Measurements from ENCODE around the gene FUT3.

Gene FUT3

GRCh38 chr19:5851302-5851701 is at the start of gene FUT3:
Gene FUT3, minus strand, starts transcription at chr19:5851449.
- Histone ChIP-seq H3K27ac (ENCODE audit: low read depth, low read length) (peak within 1 kb of the TSS; percentile 92), H3K9ac (ENCODE audit: low read depth in 1 of 2, low read length in 2 of 2) (peak within 1 kb of the TSS; percentile 79 to 94), H3K4me3 (ENCODE audit: low read depth in 1 of 2, low read length in 2 of 2) (peak within 1 kb of the TSS; percentile 73 to 84)

GRCh38 chr19:5900976-5901375 is 49.7 kb upstream of the FUT3 start:
- H3K4me1 ChIP-seq (ENCODE audit: control insufficient read depth in 1 of 2, insufficient read depth in 2 of 2, low read length in 2 of 2) = peaks cover 0 to 22% of the 10 kb centered on the region in 2 donors
- H3K9ac ChIP-seq (ENCODE audit: low read depth in 1 of 2, low read length in 2 of 2) = no peak overlapping the region
- peaks cover 0 to 14% of the 10 kb centered on the region in 2 donors for H3K36me3 ChIP-seq (ENCODE audit: control insufficient read depth in 1 of 2, insufficient read depth in 2 of 2, low read length in 2 of 2)
- H3K4me3 ChIP-seq (ENCODE audit: low read depth in 1 of 2, low read length in 2 of 2) = no peak overlapping the region
- H3K27ac ChIP-seq (ENCODE audit: low read depth, low read length) = no peak overlapping the region
- no peaks in the 10 kb centered on the region for H3K9me3 ChIP-seq (ENCODE audit: control insufficient read depth in 1 of 2, low read length in 2 of 2)
- H3K27me3 ChIP-seq (ENCODE audit: control insufficient read depth in 1 of 2, insufficient read depth in 2 of 2, low read length in 2 of 2) = no peaks in the 10 kb centered on the region

More at GRCh38 chr19:5851302-5851701, at the start of gene FUT3:
- Histone ChIP-seq H3K36me3 (ENCODE audit: control insufficient read depth in 1 of 2, insufficient read depth in 2 of 2, low read length in 2 of 2) (no peaks in the 10 kb centered on the region), H3K27me3 (ENCODE audit: control insufficient read depth in 1 of 2, insufficient read depth in 2 of 2, low read length in 2 of 2) (no peaks in the 10 kb centered on the region), H3K9me3 (ENCODE audit: control insufficient read depth in 1 of 2, low read length in 2 of 2) (no peaks in the 10 kb centered on the region), H3K4me1 (ENCODE audit: control insufficient read depth in 1 of 2, insufficient read depth in 2 of 2, low read length in 2 of 2) (peaks cover 0 to 8% of the 10 kb centered on the region in 2 donors)

- H3K4me1 ChIP-seq (ENCODE audit: control insufficient read depth in 1 of 2, insufficient read depth in 2 of 2, low read length in 2 of 2) = peaks cover 0 to 13% of the 10 kb centered on the region in 2 donors
Observed at GRCh38 chr19:5899728-5900526, 48.7 kb upstream of the FUT3 start.

DNA sequence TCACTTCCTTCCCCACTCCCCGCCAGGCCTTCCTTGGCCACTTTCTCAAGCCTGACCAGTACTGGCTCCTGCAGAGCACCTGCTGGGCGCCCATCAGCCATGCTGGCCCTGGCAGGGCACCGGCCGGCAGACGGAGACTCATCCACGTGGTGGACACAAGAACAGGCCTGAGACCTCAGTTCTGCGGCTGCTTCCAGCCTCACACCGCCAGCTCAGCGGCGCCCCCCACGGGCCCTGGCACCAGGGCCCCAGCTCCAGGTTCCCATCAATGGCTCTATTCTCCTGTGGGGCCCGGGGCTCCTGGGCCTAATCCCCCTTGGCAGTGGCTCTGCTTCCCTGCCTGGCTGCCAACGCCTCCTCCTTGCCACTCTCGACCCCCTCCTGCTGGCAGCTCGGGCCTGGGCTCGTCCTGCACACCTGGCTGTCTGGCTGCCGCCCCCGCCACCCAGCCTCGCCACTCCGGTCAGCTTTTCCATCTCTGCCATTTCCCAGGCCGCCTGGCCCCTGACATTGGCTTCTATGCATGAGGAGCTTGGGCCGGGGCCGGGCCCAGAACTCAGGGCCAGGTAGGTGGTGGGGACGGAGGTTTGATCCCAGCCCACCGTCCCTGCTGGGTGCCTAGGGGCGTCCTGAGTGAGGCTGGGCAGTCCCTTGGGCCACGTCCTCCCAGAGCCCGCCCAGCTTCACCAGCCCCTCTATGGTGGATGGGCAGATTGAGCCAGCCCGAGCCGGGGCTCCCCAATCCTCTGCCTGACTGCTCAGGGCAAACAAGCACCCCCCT is 46.1 kb upstream of the FUT3 start:
- no peak overlapping the region for H3K4me3 ChIP-seq (ENCODE audit: low read depth in 1 of 2, low read length in 2 of 2)
- peaks cover 0 to 3% of the 10 kb centered on the region in 2 donors for H3K4me1 ChIP-seq (ENCODE audit: control insufficient read depth in 1 of 2, insufficient read depth in 2 of 2, low read length in 2 of 2)
- no peak overlapping the region for H3K27ac ChIP-seq (ENCODE audit: low read depth, low read length)
- H3K9ac ChIP-seq (ENCODE audit: low read depth in 1 of 2, low read length in 2 of 2) = no peak overlapping the region
- H3K27me3 ChIP-seq (ENCODE audit: control insufficient read depth in 1 of 2, insufficient read depth in 2 of 2, low read length in 2 of 2) = peaks cover 0 to under 1% of the 10 kb centered on the region in 2 donors
- H3K9me3 ChIP-seq (ENCODE audit: control insufficient read depth in 1 of 2, low read length in 2 of 2) = no peaks in the 10 kb centered on the region
- peaks cover 5 to 24% of the 10 kb centered on the region in 2 donors for H3K36me3 ChIP-seq (ENCODE audit: control insufficient read depth in 1 of 2, insufficient read depth in 2 of 2, low read length in 2 of 2)

More at GRCh38 chr19:5899728-5900526, 48.7 kb upstream of the FUT3 start:
- Histone ChIP-seq H3K27me3 (ENCODE audit: control insufficient read depth in 1 of 2, insufficient read depth in 2 of 2, low read length in 2 of 2) (no peaks in the 10 kb centered on the region), H3K9ac (ENCODE audit: low read depth in 1 of 2, low read length in 2 of 2) (no peak overlapping the region), H3K27ac (ENCODE audit: low read depth, low read length) (no peak overlapping the region), H3K36me3 (ENCODE audit: control insufficient read depth in 1 of 2, insufficient read depth in 2 of 2, low read length in 2 of 2) (peaks cover 5 to 24% of the 10 kb centered on the region in 2 donors), H3K4me3 (ENCODE audit: low read depth in 1 of 2, low read length in 2 of 2) (no peak overlapping the region), H3K9me3 (ENCODE audit: control insufficient read depth in 1 of 2, low read length in 2 of 2) (no peaks in the 10 kb centered on the region)

GRCh38 chr19:5896365-5897076 is 45.3 kb upstream of the FUT3 start:
- peaks cover 0 to 5% of the 10 kb centered on the region in 2 donors for H3K27me3 ChIP-seq (ENCODE audit: control insufficient read depth in 1 of 2, insufficient read depth in 2 of 2, low read length in 2 of 2)
- H3K4me1 ChIP-seq (ENCODE audit: control insufficient read depth in 1 of 2, insufficient read depth in 2 of 2, low read length in 2 of 2) = no peaks in the 10 kb centered on the region
- no peak overlapping the region for H3K27ac ChIP-seq (ENCODE audit: low read depth, low read length)
- H3K9me3 ChIP-seq (ENCODE audit: control insufficient read depth in 1 of 2, low read length in 2 of 2) = no peaks in the 10 kb centered on the region
- H3K36me3 ChIP-seq (ENCODE audit: control insufficient read depth in 1 of 2, insufficient read depth in 2 of 2, low read length in 2 of 2) = peaks cover 5 to 24% of the 10 kb centered on the region in 2 donors
- no peak overlapping the region for H3K9ac ChIP-seq (ENCODE audit: low read depth in 1 of 2, low read length in 2 of 2)
- H3K4me3 ChIP-seq (ENCODE audit: low read depth in 1 of 2, low read length in 2 of 2) = no peak overlapping the region

DNA sequence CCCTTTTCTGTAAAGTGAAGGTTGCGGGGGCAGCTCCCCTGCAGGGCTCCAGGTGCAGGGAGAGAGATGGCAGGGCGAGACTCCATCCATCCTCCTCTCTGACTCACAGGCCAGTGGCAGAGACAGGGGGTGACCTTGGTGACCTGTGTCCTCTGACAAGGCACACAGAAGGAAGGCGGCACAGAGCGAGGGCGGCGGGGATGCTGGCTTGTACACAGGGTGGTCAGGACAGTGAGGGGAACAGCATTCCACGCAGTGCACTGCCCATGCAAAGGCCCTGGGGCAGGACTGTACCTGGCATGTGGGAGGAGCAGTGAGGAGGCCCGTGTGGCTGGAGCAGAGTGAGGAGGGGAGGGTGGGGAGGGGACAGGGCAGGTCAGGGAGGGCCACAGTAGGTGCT is 44.6 kb upstream of the FUT3 start:
- Histone ChIP-seq H3K36me3 (ENCODE audit: control insufficient read depth in 1 of 2, insufficient read depth in 2 of 2, low read length in 2 of 2) (peaks cover 5 to 24% of the 10 kb centered on the region in 2 donors), H3K27me3 (ENCODE audit: control insufficient read depth in 1 of 2, insufficient read depth in 2 of 2, low read length in 2 of 2) (peaks cover 0 to 5% of the 10 kb centered on the region in 2 donors), H3K27ac (ENCODE audit: low read depth, low read length) (no peak overlapping the region), H3K9ac (ENCODE audit: low read depth in 1 of 2, low read length in 2 of 2) (no peak overlapping the region), H3K4me1 (ENCODE audit: control insufficient read depth in 1 of 2, insufficient read depth in 2 of 2, low read length in 2 of 2) (no peaks in the 10 kb centered on the region), H3K4me3 (ENCODE audit: low read depth in 1 of 2, low read length in 2 of 2) (no peak overlapping the region), H3K9me3 (ENCODE audit: control insufficient read depth in 1 of 2, low read length in 2 of 2) (no peaks in the 10 kb centered on the region)

DNA sequence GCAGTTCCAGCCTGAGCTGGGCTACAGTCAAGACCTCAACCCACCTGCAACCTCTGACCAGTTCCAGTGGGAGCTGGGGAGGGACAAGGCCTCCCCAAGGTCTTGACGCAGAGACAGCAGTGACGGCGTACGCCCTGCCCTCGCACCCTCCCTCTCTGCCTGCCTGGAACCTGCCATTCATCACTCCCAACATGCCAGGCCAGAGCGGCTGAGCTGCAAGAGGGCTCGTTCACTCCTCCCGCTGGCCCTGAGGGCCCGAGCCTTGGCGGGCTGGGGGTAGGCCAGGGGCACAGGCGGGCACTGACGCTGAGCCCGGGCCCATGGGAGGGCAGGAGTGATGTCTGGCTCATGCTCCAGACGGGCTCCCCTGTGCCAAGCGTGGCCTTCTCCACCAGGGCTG is 44.2 kb upstream of the FUT3 start:
- H3K36me3 ChIP-seq (ENCODE audit: control insufficient read depth in 1 of 2, insufficient read depth in 2 of 2, low read length in 2 of 2) = peaks cover 5 to 23% of the 10 kb centered on the region in 2 donors
- H3K9ac ChIP-seq (ENCODE audit: low read depth in 1 of 2, low read length in 2 of 2) = no peak overlapping the region
- no peaks in the 10 kb centered on the region for H3K4me1 ChIP-seq (ENCODE audit: control insufficient read depth in 1 of 2, insufficient read depth in 2 of 2, low read length in 2 of 2)
- no peak overlapping the region for H3K27ac ChIP-seq (ENCODE audit: low read depth, low read length)
- peaks cover 0 to 5% of the 10 kb centered on the region in 2 donors for H3K27me3 ChIP-seq (ENCODE audit: control insufficient read depth in 1 of 2, insufficient read depth in 2 of 2, low read length in 2 of 2)
- H3K9me3 ChIP-seq (ENCODE audit: control insufficient read depth in 1 of 2, low read length in 2 of 2) = no peaks in the 10 kb centered on the region
- no peak overlapping the region for H3K4me3 ChIP-seq (ENCODE audit: low read depth in 1 of 2, low read length in 2 of 2)

- H3K36me3 ChIP-seq (ENCODE audit: control insufficient read depth in 1 of 2, insufficient read depth in 2 of 2, low read length in 2 of 2) = peaks cover 5 to 20% of the 10 kb centered on the region in 2 donors
- no peaks in the 10 kb centered on the region for H3K9me3 ChIP-seq (ENCODE audit: control insufficient read depth in 1 of 2, low read length in 2 of 2)
- H3K27me3 ChIP-seq (ENCODE audit: control insufficient read depth in 1 of 2, insufficient read depth in 2 of 2, low read length in 2 of 2) = peaks cover 0 to 5% of the 10 kb centered on the region in 2 donors
- H3K9ac ChIP-seq (ENCODE audit: low read depth in 1 of 2, low read length in 2 of 2) = no peak overlapping the region
- H3K27ac ChIP-seq (ENCODE audit: low read depth, low read length) = no peak overlapping the region
- H3K4me1 ChIP-seq (ENCODE audit: control insufficient read depth in 1 of 2, insufficient read depth in 2 of 2, low read length in 2 of 2) = no peaks in the 10 kb centered on the region
- H3K4me3 ChIP-seq (ENCODE audit: low read depth in 1 of 2, low read length in 2 of 2) = no peak overlapping the region
Observed at GRCh38 chr19:5894704-5895349, 43.6 kb upstream of the FUT3 start.

DNA sequence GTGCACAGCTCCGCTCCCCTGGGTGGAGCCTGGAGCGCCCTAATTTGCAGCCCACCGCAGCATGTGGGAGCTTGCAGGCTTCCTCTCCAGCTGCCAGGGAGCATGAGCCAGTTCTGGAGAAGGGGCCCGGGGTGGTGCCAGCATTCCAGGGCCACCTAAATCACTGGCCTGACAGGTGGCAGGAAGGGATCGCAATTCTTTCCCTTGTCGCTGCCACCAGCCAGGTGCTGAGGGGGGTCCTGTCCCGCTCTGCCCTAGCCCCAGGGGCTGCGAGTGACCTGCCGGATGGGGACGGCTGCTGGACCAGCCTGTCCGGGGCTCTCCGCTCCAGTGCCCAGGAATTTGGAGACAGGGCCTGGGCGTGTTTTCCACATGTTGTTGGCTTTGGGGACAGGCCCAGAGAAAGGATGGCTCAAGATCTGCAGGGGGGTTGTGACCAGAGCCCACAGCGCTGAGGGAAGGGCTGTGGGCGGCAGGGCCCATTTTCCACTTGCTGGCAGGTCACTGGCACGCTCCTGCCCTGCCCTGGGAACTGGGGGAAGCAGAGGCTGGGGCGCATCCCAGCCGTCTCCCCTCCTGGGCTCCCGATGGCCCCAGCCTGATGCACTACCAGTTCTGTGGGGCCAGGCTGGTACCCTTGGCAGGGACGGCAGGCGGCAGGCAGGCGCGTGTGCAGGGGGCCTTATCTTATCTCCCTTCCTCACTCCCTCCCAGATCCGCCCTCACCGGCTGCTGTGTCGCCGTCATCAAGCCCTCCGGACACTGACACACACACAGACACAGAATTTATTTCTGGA is 42.9 kb upstream of the FUT3 start:
- no peaks in the 10 kb centered on the region for H3K4me1 ChIP-seq (ENCODE audit: control insufficient read depth in 1 of 2, insufficient read depth in 2 of 2, low read length in 2 of 2)
- no peak overlapping the region for H3K9ac ChIP-seq (ENCODE audit: low read depth in 1 of 2, low read length in 2 of 2)
- no peak overlapping the region for H3K27ac ChIP-seq (ENCODE audit: low read depth, low read length)
- H3K27me3 ChIP-seq (ENCODE audit: control insufficient read depth in 1 of 2, insufficient read depth in 2 of 2, low read length in 2 of 2) = peaks cover 0 to 5% of the 10 kb centered on the region in 2 donors
- no peaks in the 10 kb centered on the region for H3K9me3 ChIP-seq (ENCODE audit: control insufficient read depth in 1 of 2, low read length in 2 of 2)
- H3K36me3 ChIP-seq (ENCODE audit: control insufficient read depth in 1 of 2, insufficient read depth in 2 of 2, low read length in 2 of 2) = peaks cover 5 to 20% of the 10 kb centered on the region in 2 donors
- H3K4me3 ChIP-seq (ENCODE audit: low read depth in 1 of 2, low read length in 2 of 2) = no peak overlapping the region

Data from duodenal mucosa (tissue), 2 donors.